ENCODE results near the gene CFAP43.

Gene CFAP43

DNA sequence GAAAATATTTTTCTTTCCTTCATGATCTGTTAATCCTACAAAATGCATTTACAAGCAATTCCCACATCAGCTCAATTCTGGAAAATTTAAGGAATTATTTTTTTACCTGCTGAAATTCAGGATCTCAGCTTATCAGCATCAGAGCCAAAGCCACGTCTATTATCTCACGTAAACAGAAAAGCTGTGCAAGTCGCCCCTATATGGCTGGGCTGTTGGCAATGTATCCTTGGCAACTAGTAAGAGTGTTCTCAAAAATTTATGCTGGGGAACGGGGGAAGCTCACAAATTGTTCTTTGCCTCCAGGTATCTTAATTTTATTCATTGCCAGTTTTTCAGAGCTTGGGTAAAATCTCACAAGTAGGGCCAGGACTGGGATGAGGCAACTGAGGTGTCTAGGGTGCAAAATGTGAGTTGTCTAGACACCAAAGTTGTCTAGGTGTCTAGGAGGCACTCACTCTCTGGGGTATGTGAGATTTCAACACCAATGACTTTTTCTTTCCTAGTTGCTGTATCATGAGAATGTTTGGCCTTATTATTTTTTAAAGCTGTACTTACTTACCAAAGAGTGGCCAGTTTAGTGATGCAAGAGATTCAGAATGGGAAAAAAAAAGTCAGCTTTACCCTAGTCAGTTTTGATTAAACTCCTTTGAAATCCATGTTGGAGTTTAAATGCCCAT is 41.9 kb upstream of the CFAP43 start:
- no peak for DNase-seq (ENCODE audit: insufficient read length, low spot score)
- no peak for FAIRE-seq
- no peak for TF ChIP-seq CTCF (IDR thresholded peaks at IDR 0.05; ENCODE audit: insufficient read depth, missing control alignments)

DNA sequence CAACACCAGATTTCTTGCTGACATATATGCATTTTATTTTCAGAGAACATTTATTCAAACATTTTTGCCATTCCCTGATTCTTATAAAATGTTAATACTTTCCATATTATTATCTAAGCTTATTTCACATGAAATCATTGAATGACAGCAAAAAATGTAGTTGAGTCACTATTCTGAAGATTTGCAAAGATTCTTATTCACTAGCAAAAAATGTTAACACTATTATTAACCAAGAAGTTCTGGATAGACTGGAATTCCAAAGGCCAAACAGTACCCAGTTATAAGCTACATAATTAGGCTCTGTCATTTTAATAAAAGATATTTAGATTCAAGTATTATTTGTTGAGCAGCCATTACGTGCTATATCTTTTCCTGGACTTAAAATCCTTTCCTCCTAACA is 41.1 kb upstream of the CFAP43 start:
- TF ChIP-seq CTCF (IDR thresholded peaks at IDR 0.05; ENCODE audit: insufficient read depth, missing control alignments): no peak
- DNase-seq (ENCODE audit: insufficient read length, low spot score) (no peak), FAIRE-seq (no peak)

DNA sequence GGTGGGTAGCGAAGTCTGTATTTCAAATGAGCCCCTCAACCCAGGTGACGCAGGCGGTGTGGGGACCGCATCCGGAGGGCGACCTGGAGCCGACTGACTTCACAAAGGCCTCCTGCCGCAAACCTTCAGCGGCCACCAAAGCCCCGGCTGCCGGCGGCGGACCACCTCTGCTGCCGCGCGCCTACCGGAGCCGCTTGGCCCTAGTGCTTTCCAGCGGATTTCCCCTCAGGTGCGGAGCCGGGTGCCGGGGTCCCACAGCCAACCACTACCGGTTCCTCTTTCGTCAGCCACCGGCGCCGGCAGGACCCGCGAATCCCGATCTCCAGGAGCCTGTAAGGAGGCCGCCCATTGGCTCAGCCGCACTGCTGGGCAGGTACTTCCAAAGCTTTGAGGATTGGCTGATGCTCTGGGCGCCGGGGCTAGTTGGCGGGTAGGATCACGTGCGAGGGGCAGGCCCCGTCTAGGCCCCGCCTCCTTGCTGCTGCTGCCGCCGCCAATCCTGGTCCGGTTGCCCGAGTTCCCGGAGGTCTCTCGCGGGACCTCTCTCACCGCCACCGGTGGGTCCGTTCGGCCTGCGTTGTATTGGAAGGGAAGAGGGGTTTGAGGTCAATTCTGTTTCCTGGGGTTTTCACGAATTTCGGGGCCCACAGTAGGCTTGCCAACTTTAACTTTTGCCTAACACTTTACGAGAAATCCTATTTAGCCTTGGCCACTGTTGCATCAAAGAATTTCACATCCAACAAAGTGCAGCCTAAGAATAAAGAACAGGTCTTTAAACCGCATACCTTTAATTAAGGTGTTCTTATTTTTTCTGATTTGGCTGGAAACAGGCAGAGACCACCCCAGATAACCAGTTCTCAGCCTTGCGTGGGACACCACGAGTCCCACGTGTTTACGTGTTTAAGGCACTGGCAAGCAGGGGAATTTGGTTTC is 36.8 kb upstream of the CFAP43 start, which contains the start of gene GSTO2:
GSTO2 (plus strand) TSS at position 472 of the 933 bp plus-strand sequence. CDS start 5,732 bp downstream, outside the sequence.
- no peak for TF ChIP-seq CTCF (IDR thresholded peaks at IDR 0.05; ENCODE audit: insufficient read depth, missing control alignments)
- FAIRE-seq: no peak
- no peak for DNase-seq (ENCODE audit: insufficient read length, low spot score)

GRCh38 chr10:104268405-104268712 is 36.2 kb upstream of the CFAP43 start:
- no peak for TF ChIP-seq CTCF (IDR thresholded peaks at IDR 0.05; ENCODE audit: insufficient read depth, missing control alignments)
- FAIRE-seq (no peak), DNase-seq (ENCODE audit: insufficient read length, low spot score) (no peak)

DNA sequence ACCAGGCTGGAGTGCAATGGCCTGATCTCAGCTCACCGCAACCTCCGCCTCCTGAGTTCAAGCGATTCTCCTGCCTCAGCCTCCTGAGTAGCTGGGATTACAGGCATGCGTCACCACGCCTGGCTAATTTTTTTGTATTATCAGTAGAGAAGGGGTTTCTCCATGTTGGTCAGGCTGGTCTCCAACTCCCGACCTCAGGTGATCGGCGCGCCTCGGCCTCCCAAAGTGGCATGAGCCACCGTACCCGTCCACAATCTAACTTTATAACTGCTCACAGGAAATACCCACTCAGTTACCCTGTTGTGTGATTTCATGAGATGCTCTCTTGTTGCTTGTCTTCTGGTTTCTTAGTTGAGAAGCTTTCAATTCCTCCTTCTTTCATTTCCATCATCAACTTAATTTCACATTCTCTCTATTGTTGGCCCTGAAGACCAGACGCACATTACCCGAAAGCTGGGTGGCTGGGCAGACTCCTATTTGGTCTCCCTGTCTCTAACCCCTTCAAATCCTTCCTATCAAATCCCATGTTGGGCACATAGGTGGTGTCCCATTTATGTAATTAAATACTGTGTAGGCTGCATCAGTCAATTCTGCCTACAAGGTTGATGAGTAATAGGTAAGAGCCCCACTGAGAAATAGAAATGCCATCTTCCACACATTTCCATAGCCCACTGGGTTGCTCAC is 35.7 kb upstream of the CFAP43 start:
- no peak for FAIRE-seq
- TF ChIP-seq CTCF (IDR thresholded peaks at IDR 0.05; ENCODE audit: insufficient read depth, missing control alignments): no peak
- DNase-seq (ENCODE audit: insufficient read length, low spot score): no peak

DNA sequence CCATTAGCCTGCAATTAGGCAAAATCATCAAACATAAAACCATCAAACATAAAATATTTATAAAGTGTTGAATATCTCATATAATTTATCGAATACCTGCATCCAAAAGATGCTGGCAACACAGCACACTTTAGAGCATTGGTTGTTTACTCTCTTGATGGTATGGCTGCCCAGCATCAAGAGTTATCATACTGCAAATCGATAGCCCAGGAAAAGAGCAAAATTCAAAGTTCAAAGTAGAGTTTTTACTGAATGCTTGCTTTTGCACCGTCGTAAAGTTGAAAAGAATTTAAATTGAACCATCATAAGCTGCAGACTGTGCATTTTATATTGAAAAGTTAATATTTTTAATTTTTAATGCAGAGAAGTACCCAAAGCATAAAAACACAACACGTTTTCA is 32.6 kb upstream of the CFAP43 start:
- FAIRE-seq: no peak
- TF ChIP-seq CTCF (IDR thresholded peaks at IDR 0.05; ENCODE audit: insufficient read depth, missing control alignments): no peak
- no peak for DNase-seq (ENCODE audit: insufficient read length, low spot score)
